Measurements from ENCODE around the gene PDZRN3.

- TF ChIP-seq SP1 (IDR thresholded peaks at IDR 0.05) (no peak), CTBP1 (IDR thresholded peaks at IDR 0.05; ENCODE audit: borderline replicate concordance) (no peak)
Observed at GRCh38 chr3:73351423-73352071, 273.2 kb downstream of the PDZRN3 start.
